Measurements from ENCODE around the gene TSC22D2. TPM values are rescaled to one million over a fixed set of nuclear protein-coding genes. Genes with fewer than 3 reads are reported as not detected.
"Not testable (repeated sequence)": the region's sequence is repeated elsewhere in the genome, so short reads cannot be mapped to it uniquely, and the experiment has no call there.

TSC22D2 gene
- total RNA-seq, 4 donors from 2014 or later = 19.8 to 59.7 (median 29.5) TPM

GRCh38 chr3:150497956-150498355 lies 89.9 kb downstream of the TSC22D2 start:
- Histone ChIP-seq H3K27ac (no peak overlapping the region), H3K9me3 (peaks cover 0 to 6% of the 10 kb centered on the region in 2 donors), H3K4me3 (no peak overlapping the region), H3K27me3 (no peaks in the 10 kb centered on the region), H3K36me3 (no peaks in the 10 kb centered on the region), H3K4me1 (peaks cover 0 to 5% (median 0%) of the 10 kb centered on the region in 4 donors)
- in situ Hi-C loops (cut with MboI; ENCODE audit: low pct_ligation_motif_present in 1 of 4, low pct_unique_long_range_greater_than_20kb in 1 of 4, low sequenced_read_pairs in 3 of 4) (loop anchor here (10.0 to 25.0 kb wide), 4 partner anchors 213 to 536 kb away; partner anchors contain the start of gene PFN2 (in 2 of the 4)), intact Hi-C loops (cut with DNase I; ENCODE audit: low total_unique reads) (no loop called here)
- WGBS, 2 donors (ENCODE audit: low coverage in 1 of 2) = 31 to 67% methylated on average over 2 of the region's 2 CpGs
- no peak for TF ChIP-seq CTCF (IDR thresholded peaks at IDR 0.05)
- no peak for TF ChIP-seq POLR2AphosphoS5 (IDR thresholded peaks at IDR 0.05)
- no peak for TF ChIP-seq POLR2A (IDR thresholded peaks at IDR 0.05)
- TF ChIP-seq EP300 (IDR thresholded peaks at IDR 0.05; ENCODE audit: low read depth) = no peak
- no peak for DNase-seq

- not testable (repeated sequence) for DNase-seq
Observed at GRCh38 chr3:150500960-150501359, 92.9 kb downstream of the TSC22D2 start.

GRCh38 chr3:150503402-150504099 lies 95.5 kb downstream of the TSC22D2 start:
- Histone ChIP-seq H3K4me1 (no peaks in the 10 kb centered on the region), H3K27me3 (no peaks in the 10 kb centered on the region), H3K27ac (no peak overlapping the region), H3K9me3 (peaks cover 0 to 6% of the 10 kb centered on the region in 2 donors), H3K36me3 (no peaks in the 10 kb centered on the region), H3K4me3 (no peak overlapping the region)
- intact Hi-C loops (cut with DNase I; ENCODE audit: low total_unique reads) = no loop called here
- in situ Hi-C loops (cut with MboI; ENCODE audit: low pct_ligation_motif_present in 1 of 4, low pct_unique_long_range_greater_than_20kb in 1 of 4, low sequenced_read_pairs in 3 of 4) = loop anchor here in 1 of 4 donors (25.0 kb wide), 1 partner anchor 541 kb away; the partner anchor contains the start of gene PFN2
- no peak for DNase-seq
- WGBS, 2 donors (ENCODE audit: low coverage in 1 of 2) = 88% methylated on average over 4 of the region's 5 CpGs; no CpG with 5 or more reads in 1 of the 2 donors
- TF ChIP-seq CTCF (IDR thresholded peaks at IDR 0.05) = no peak
- no peak for TF ChIP-seq POLR2AphosphoS5 (IDR thresholded peaks at IDR 0.05)
- no peak for TF ChIP-seq EP300 (IDR thresholded peaks at IDR 0.05; ENCODE audit: low read depth)
- TF ChIP-seq POLR2A (IDR thresholded peaks at IDR 0.05) = no peak

More at GRCh38 chr3:150500960-150501359, 92.9 kb downstream of the TSC22D2 start:
- H3K27ac ChIP-seq; H3K36me3 ChIP-seq; H3K9me3 ChIP-seq; H3K27me3 ChIP-seq; intact Hi-C loops (cut with DNase I; ENCODE audit: low total_unique reads); H3K4me3 ChIP-seq; H3K4me1 ChIP-seq: not testable (repeated sequence)
- 93% methylated on average over 1 of the region's 1 CpG; no CpG with 5 or more reads in 1 of the 2 donors for WGBS, 2 donors (ENCODE audit: low coverage in 1 of 2)
- in situ Hi-C loops (cut with MboI; ENCODE audit: low pct_ligation_motif_present in 1 of 4, low pct_unique_long_range_greater_than_20kb in 1 of 4, low sequenced_read_pairs in 3 of 4) = loop anchor here in 1 of 4 donors (25.0 kb wide), 1 partner anchor 539 kb away; the partner anchor contains the start of gene PFN2

- H3K9me3 ChIP-seq = peaks cover 0 to 6% of the 10 kb centered on the region in 2 donors
- in situ Hi-C loops (cut with MboI; ENCODE audit: low pct_ligation_motif_present in 1 of 4, low pct_unique_long_range_greater_than_20kb in 1 of 4, low sequenced_read_pairs in 3 of 4) (loop anchor here in 1 of 4 donors (25.0 kb wide), 1 partner anchor 542 kb away; the partner anchor contains the start of gene PFN2), intact Hi-C loops (cut with DNase I; ENCODE audit: low total_unique reads) (no loop called here)
- no peaks in the 10 kb centered on the region for H3K27me3 ChIP-seq
- WGBS, 2 donors (ENCODE audit: low coverage in 1 of 2) = 76% methylated on average over 3 of the region's 3 CpGs; no CpG with 5 or more reads in 1 of the 2 donors
- DNase-seq = no peak
- no peaks in the 10 kb centered on the region for H3K36me3 ChIP-seq
- no peak overlapping the region for H3K4me3 ChIP-seq
- H3K27ac ChIP-seq = no peak overlapping the region
- TF ChIP-seq EP300 (IDR thresholded peaks at IDR 0.05; ENCODE audit: low read depth) = no peak
- no peak for TF ChIP-seq CTCF (IDR thresholded peaks at IDR 0.05)
- no peak for TF ChIP-seq POLR2AphosphoS5 (IDR thresholded peaks at IDR 0.05)
- TF ChIP-seq POLR2A (IDR thresholded peaks at IDR 0.05) = no peak
- no peaks in the 10 kb centered on the region for H3K4me1 ChIP-seq
Observed at GRCh38 chr3:150504483-150504882, 96.4 kb downstream of the TSC22D2 start.
